Measurements from ENCODE around the gene SMYD3. TPM values are rescaled to one million over a fixed set of nuclear protein-coding genes. Genes with fewer than 3 reads are reported as not detected.

SMYD3 gene
- total RNA-seq, 1 donor from 2014 or later: 29.3 TPM

DNA sequence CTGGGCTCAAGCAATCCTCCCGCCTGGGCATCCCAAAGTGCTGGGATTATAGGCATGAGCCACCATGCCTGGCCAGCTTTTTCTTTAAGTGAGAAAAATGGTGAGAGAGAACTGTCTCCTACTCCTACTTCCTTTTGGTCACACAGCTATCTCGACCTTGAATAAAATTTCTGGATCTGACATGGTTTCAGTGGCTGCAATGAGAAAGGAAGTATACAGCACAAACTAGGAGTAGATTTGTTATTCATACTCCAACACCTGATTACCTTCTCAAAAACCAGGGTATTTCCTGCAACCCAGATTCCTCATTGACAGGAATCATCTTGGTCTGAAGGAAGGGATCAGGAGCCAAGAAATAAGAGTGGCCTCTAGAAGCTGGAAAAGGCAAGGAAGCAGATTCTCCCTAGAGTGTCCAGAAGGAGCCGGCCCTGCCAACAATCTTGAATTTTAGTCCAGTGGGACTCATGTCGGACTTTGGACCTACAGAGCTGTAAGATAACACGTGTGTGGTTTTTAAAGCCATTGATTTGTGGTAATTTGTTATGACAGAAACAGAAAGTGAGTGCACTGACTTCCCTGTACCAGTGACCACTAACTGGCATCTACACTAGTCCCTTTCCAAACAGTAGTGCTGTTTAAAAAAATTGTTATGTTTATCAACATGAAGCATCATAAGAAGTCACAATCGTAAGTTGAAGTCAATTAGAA lies 516.6 kb downstream of the SMYD3 start:
- Mint-ChIP-seq H3K4me1 (ENCODE audit: low read depth) (peaks cover 29% of the 10 kb centered on the region), H3K27me3 (ENCODE audit: low read depth) (no peaks in the 10 kb centered on the region), H3K36me3 (ENCODE audit: low read depth) (no peaks in the 10 kb centered on the region), H3K27ac (ENCODE audit: unreplicated experiment) (no peak overlapping the region), H3K9me3 (ENCODE audit: low read depth) (no peaks in the 10 kb centered on the region), H3K4me3 (ENCODE audit: unreplicated experiment) (no peak overlapping the region)
- TF ChIP-seq, protein P1, sequence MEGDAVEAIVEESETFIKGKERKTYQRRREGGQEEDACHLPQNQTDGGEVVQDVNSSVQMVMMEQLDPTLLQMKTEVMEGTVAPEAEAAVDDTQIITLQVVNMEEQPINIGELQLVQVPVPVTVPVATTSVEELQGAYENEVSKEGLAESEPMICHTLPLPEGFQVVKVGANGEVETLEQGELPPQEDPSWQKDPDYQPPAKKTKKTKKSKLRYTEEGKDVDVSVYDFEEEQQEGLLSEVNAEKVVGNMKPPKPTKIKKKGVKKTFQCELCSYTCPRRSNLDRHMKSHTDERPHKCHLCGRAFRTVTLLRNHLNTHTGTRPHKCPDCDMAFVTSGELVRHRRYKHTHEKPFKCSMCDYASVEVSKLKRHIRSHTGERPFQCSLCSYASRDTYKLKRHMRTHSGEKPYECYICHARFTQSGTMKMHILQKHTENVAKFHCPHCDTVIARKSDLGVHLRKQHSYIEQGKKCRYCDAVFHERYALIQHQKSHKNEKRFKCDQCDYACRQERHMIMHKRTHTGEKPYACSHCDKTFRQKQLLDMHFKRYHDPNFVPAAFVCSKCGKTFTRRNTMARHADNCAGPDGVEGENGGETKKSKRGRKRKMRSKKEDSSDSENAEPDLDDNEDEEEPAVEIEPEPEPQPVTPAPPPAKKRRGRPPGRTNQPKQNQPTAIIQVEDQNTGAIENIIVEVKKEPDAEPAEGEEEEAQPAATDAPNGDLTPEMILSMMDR (IDR thresholded peaks at IDR 0.05): no peak
- no peak for DNase-seq (ENCODE audit: low spot score)

GRCh38 chr1:245988393-245989078 lies 518.5 kb downstream of the SMYD3 start:
- H3K4me1 Mint-ChIP-seq (ENCODE audit: low read depth): peaks cover 30% of the 10 kb centered on the region
- H3K27ac Mint-ChIP-seq (ENCODE audit: unreplicated experiment): no peak overlapping the region
- H3K27me3 Mint-ChIP-seq (ENCODE audit: low read depth): no peaks in the 10 kb centered on the region
- TF ChIP-seq, protein P1 (IDR thresholded peaks at IDR 0.05): no peak
- no peak for DNase-seq (ENCODE audit: low spot score)
- H3K36me3 Mint-ChIP-seq (ENCODE audit: low read depth): peaks cover 2% of the 10 kb centered on the region
- no peaks in the 10 kb centered on the region for H3K9me3 Mint-ChIP-seq (ENCODE audit: low read depth)
- H3K4me3 Mint-ChIP-seq (ENCODE audit: unreplicated experiment): no peak overlapping the region

- no peak overlapping the region for H3K27ac Mint-ChIP-seq (ENCODE audit: unreplicated experiment)
- peaks cover 30% of the 10 kb centered on the region for H3K4me1 Mint-ChIP-seq (ENCODE audit: low read depth)
- no peak for DNase-seq (ENCODE audit: low spot score)
- no peaks in the 10 kb centered on the region for H3K9me3 Mint-ChIP-seq (ENCODE audit: low read depth)
- H3K27me3 Mint-ChIP-seq (ENCODE audit: low read depth): no peaks in the 10 kb centered on the region
- H3K36me3 Mint-ChIP-seq (ENCODE audit: low read depth): peaks cover 2% of the 10 kb centered on the region
- no peak overlapping the region for H3K4me3 Mint-ChIP-seq (ENCODE audit: unreplicated experiment)
- TF ChIP-seq, protein P1 (IDR thresholded peaks at IDR 0.05): no peak
Measured at GRCh38 chr1:245987997-245988392, 519.1 kb downstream of the SMYD3 start.

DNA sequence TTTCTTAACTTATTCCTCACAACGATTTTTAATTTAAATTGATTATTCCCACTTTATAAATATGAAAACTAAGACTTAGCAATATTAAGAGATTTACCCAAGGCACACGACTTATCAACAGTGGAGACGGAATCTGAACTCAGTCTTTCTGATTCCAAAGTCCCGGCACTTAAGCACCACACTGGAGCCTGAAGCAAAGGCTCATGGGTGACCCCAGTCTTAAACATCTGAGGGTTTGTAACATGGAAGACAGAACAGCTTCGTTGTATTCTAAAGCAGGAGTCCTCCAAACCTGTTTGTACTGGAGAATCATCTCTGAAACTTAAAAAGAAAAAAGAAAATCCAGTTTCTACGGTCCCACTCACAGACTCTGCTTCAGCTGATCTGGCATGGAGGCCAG lies 519.5 kb downstream of the SMYD3 start:
- Mint-ChIP-seq H3K9me3 (ENCODE audit: low read depth) (no peaks in the 10 kb centered on the region), H3K4me1 (ENCODE audit: low read depth) (peaks cover 30% of the 10 kb centered on the region), H3K27me3 (ENCODE audit: low read depth) (no peaks in the 10 kb centered on the region), H3K36me3 (ENCODE audit: low read depth) (peaks cover 2% of the 10 kb centered on the region), H3K4me3 (ENCODE audit: unreplicated experiment) (no peak overlapping the region), H3K27ac (ENCODE audit: unreplicated experiment) (no peak overlapping the region)
- DNase-seq (ENCODE audit: low spot score): no peak
- TF ChIP-seq, protein P1 (IDR thresholded peaks at IDR 0.05): no peak

DNA sequence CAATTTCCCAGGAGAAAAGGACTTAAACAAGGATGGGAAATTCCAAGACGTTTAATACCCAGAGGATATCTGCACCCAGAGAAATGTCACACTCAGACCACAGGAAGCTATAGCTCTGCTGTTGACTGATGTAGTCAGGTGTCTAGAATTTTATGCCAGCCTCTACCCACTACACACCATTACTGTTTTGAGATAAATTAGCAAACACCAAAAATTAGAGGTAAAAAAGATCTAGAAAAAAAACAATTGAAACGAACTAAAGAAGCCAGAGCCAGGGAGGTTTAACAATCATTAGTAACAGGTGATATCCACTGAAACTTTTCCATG lies 519.9 kb downstream of the SMYD3 start:
- Mint-ChIP-seq H3K36me3 (ENCODE audit: low read depth) (peaks cover 2% of the 10 kb centered on the region), H3K27ac (ENCODE audit: unreplicated experiment) (peak overlapping the region; percentile 92), H3K4me1 (ENCODE audit: low read depth) (peaks cover 30% of the 10 kb centered on the region), H3K4me3 (ENCODE audit: unreplicated experiment) (peak overlapping the region; percentile 49), H3K9me3 (ENCODE audit: low read depth) (no peaks in the 10 kb centered on the region), H3K27me3 (ENCODE audit: low read depth) (no peaks in the 10 kb centered on the region)
- TF ChIP-seq, protein P1 (IDR thresholded peaks at IDR 0.05): no peak
- no peak for DNase-seq (ENCODE audit: low spot score)
